Mucosa of gallbladder (tissue), 1 donor: ENCODE results near the gene USP25. TPM values are rescaled to one million over a fixed set of nuclear protein-coding genes. Genes with fewer than 3 reads are reported as not detected.

Experiments used
- DNase-seq: peaks from one replicate; pipeline ENCODE4 v3.0.0-alpha.2; 2020; ENCODE audit warnings: low spot score
- total RNA-seq: library from RNA; stranded (reverse); gene quantifications from one replicate; pipeline ENCODE4 v1.2.1, GENCODE V29; 2021
- donor health status: DM: no; HTN: no; CAD: no.

USP25 gene
- total RNA-seq, 1 donor from 2014 or later = 36.6 TPM

DNA sequence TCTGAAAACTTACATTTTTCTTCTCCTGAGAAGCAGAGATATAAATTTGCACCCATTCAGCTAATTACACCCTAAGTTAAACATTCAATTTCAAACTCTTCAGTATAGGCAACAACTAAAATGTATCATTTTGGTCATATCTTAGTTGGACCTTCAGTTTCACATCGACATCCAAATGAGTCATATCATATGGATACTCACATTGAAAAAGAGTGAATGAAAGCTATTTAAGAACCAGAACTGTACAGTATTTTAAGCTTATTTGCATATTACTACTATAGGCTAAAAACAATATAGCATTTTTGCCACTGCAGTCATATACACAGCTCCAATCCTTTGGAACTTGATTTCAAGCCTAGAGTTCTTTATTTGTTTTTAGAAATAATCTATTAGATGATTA is 33.6 kb downstream of the USP25 start:
- no peak for DNase-seq

DNA sequence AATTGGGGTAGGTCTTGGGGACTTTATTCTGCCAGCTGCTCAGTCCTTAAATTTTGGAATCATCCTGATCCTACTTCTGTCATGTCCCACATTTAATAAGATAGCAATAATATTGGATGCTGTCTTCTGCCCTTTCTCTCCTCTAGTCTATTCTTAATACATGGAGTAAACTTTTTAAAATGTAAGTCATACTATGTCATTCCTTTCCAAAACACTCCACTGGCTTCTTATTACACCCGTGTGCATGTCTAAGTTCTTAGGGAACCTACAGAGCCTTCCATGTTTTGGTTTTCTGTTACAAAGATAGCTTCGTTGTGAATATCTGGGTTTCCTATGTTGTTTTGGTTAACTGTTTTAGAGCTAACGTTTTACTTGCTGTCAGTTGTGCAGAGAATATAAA is 35.1 kb downstream of the USP25 start:
- no peak for DNase-seq

DNA sequence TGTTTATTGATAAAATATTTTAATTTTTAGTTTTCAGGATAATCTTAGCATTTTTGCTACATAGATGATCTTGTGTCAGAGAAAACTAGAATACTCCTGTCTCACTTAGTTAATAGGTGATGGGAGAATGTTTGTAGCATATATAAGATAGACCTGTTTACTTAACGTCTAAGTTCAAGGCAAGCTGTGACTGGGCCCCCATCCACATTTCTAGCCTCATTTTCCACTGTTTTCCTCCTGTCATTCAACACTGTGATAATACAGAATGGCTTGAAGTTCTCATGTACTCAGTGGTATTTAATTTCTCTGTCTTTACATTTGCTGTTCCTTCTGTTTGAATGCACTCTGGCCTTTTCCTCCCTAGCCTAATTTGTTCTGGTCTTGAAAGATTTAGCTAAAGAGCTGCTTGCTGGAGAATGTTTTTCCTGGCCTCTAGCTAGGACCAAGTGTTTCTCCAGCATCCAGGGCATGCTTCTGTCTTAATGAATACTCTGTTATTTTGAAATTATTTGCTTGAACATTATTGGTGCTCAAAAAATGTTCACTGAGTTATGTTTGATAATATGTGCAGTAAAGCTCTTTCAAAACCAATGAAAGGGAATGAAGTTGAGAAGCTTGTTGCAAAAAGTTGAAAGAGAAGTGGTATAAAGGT is 37.3 kb downstream of the USP25 start:
- DNase-seq = no peak

DNA sequence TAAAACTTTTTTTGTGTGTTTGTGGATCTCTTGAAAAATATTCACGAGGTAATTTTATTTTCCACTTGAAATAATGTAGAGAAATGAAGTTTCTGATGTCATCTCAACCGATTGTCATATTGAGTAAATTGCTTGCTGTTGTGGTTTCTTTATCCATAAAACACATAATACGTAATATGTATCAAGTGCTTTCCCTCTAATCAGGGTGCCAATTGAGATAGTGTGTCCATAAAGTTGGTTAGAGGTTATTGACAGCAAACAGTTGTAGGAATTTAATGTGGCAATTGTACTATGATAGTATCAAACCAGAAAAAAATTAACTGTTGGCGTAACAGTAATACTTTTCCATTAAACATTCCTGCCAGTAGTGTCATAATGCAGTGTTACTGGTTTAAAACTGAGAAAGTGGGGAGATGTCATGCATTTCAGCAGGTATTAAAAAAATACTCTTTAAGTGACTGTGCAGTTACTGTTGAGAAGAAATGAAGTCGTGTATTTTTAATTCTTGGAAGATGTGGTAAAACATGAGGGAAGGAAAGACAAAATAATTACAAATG is 38.3 kb downstream of the USP25 start:
- no peak for DNase-seq

GRCh38 chr21:15768853-15769252 is 39.1 kb downstream of the USP25 start:
- no peak for DNase-seq

GRCh38 chr21:15771311-15771710 is 41.5 kb downstream of the USP25 start:
- no peak for DNase-seq

- DNase-seq = no peak
Observed at GRCh38 chr21:15772654-15773053, 42.9 kb downstream of the USP25 start.

DNA sequence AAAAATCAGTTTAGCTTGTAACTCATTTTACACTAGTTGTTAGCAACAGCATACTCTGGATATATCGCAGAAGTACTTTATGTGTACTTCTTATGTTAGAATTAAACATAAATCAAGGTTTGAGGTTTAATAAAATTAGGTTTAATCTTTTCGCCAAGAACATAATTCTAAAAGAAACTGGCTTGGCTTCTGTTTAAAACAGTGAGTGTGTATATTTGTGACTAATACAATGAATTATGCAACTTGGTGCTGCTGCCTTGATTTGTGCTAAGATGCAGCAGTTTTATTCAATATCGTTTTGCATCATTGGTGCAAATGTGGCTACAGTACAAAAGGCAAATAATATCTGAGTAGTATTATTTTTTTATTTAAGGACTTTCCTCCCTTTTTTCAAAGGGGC is 44.8 kb downstream of the USP25 start:
- DNase-seq = no peak

GRCh38 chr21:15775291-15775690 is 45.5 kb downstream of the USP25 start:
- DNase-seq = no peak

DNA sequence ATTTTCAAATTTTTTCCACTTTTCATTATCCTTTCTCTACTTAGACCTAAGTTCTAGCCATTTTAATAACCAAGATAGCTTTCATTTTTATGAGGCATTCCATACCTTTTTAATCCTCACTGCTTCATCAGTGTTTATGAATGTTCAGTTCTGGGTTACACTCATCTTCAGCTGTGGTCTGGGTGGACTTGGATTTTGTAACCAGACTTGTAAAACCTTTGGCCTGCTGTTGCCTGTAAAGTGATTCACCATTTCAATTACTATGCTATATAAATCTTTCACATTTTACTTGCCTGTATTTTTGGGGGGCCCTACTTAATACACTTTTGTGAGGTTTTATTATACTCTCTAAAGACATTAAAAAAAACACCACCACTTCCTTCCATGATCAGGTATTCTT is 46.2 kb downstream of the USP25 start:
- no peak for DNase-seq

DNA sequence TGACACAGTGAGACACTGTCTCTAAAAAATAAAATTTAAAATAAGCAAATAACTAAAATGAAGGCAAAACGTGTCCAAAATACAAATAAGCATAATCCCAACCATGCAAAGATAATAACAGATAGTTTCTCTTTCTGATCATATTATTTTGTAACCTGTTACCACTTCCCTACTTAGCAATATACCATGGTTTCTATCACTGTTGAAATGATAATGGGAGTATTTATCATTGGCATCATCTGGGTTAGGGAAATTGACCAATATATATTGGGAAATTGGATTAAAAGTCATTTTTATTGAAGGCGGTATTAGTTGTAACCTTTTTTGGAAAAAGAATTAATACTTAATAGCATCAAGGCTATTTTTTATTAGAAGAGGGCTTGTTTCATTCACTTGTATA is 47.0 kb downstream of the USP25 start:
- no peak for DNase-seq

- no peak for DNase-seq
Observed at GRCh38 chr21:15781986-15782385, 52.2 kb downstream of the USP25 start.

GRCh38 chr21:15788847-15789523 is 59.2 kb downstream of the USP25 start:
- DNase-seq = no peak

DNA sequence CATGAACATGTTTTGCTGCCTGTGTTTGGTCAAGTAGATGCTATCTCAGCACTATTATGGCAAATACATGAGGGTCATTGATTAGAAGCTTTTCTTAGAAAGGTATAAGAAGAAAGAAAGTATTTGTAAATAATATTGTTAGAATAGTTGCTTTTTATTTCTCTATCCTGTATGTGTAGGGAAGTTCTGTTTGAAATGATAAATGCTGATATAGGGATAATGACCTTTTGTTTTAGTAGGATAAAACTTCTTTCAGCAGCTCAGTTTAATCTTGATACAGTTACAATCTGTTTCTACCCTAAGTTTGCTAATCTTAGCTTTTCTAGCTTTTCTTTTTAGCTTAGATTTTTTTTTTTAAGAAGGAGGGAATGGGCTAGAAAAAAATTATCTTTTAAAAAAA is 63.3 kb downstream of the USP25 start:
- DNase-seq = no peak

DNA sequence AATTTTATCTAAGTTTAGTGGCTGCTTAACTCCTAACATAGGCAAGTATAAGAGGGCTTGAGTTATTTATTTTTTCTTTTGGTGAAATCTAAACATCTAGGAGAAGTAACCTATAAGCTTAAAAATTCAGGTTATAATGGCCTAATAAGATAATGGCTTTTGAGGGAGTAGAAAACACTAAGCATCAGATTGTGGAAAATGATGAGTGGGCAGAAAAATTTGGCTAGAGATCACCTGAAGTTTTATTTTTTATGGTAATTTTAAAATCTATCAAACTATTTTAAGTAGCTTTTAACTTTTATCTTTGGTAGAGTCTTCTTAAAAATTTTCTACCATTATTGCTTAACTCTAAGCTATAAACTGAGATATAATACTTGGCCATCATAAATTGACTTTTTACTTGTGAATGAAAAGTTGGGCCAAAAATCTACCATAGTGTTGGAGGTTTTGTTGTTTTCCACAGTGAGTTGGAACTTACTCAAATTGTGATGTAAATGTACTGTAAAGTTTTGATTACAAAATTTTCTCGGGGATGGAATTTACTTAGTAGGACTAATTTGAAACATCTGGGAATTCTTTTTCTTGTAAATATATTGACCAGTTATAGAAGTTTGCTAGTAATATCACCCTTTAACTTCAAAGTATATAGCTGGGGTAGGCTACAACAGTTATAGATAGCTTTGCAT is 63.9 kb downstream of the USP25 start:
- no peak for DNase-seq

GRCh38 chr21:15794277-15794912 is 64.6 kb downstream of the USP25 start:
- no peak for DNase-seq

DNA sequence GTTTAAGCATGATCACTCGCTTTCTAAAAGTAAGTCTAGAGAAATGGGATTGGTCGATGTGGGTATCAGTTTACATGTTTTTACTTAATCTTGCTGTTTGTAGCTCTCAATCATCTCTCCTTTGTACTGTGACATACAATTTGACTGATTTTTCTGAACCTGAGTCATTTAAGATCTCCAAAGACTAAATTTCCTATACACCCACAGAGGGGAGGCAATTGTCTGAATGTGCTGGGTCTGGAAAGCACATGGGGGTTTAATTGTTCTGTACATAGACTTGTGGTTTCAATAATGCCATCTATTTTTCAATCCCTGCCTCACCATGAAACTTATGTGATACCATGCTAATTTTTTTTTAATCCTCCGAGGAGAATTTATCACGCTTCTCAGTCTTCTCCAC is 65.8 kb downstream of the USP25 start:
- DNase-seq = no peak

GRCh38 chr21:15797577-15798363 is 68.0 kb downstream of the USP25 start:
- DNase-seq = no peak

- DNase-seq = no peak
Observed at GRCh38 chr21:15801352-15801863, 71.6 kb downstream of the USP25 start.

- no peak for DNase-seq
Observed at GRCh38 chr21:15804247-15805005, 74.6 kb downstream of the USP25 start.

- no peak for DNase-seq
Observed at GRCh38 chr21:15809065-15809464, 79.3 kb downstream of the USP25 start.
